ENCODE measurements around the gene IRF2BP1. TPM values are rescaled to one million over a fixed set of nuclear protein-coding genes. Genes with fewer than 3 reads are reported as not detected.

IRF2BP1 gene
- total RNA-seq, 3 donors from 2014 or later, result 19.0 to 33.7 (median 19.8) TPM

- ATAC-seq, result no peak
These were observed 25.3 kb downstream of the IRF2BP1 start for GRCh38 chr19:45860359-45861259.

GRCh38 chr19:45854167-45854778 is 31.7 kb downstream of the IRF2BP1 start:
- no peaks in the 10 kb centered on the region for H3K4me1 ChIP-seq (ENCODE audit: low read depth)
- TF ChIP-seq CTCF (IDR thresholded peaks at IDR 0.05), result no peak
- DNase-seq (peak in 1 of 3 donors; percentile 12), ATAC-seq (no peak)
- no peak overlapping the region for H3K4me3 ChIP-seq
- H3K9me3 ChIP-seq, result no peaks in the 10 kb centered on the region
- H3K36me3 ChIP-seq (ENCODE audit: low read depth), result no peaks in the 10 kb centered on the region
- intact Hi-C loops (cut with DNase I, micrococcal nuclease), result no loop called here

More at GRCh38 chr19:45860359-45861259, 25.3 kb downstream of the IRF2BP1 start:
- peak in 2 of 3 donors; percentile 20 to 22 for DNase-seq
- H3K9me3 ChIP-seq, result no peaks in the 10 kb centered on the region
- intact Hi-C loops (cut with DNase I, micrococcal nuclease), result no loop called here
- TF ChIP-seq CTCF (IDR thresholded peaks at IDR 0.05), result no peak
- H3K4me3 ChIP-seq, result no peak overlapping the region
- H3K36me3 ChIP-seq (ENCODE audit: low read depth), result no peaks in the 10 kb centered on the region
- H3K4me1 ChIP-seq (ENCODE audit: low read depth), result peaks cover 23% of the 10 kb centered on the region

GRCh38 chr19:45852983-45853382 is 33.0 kb downstream of the IRF2BP1 start:
- DNase-seq (peak in 1 of 3 donors; percentile 11), ATAC-seq (no peak)
- no peak overlapping the region for H3K4me3 ChIP-seq
- H3K4me1 ChIP-seq (ENCODE audit: low read depth), result no peaks in the 10 kb centered on the region
- H3K36me3 ChIP-seq (ENCODE audit: low read depth), result no peaks in the 10 kb centered on the region
- no peaks in the 10 kb centered on the region for H3K9me3 ChIP-seq
- no peak for TF ChIP-seq CTCF (IDR thresholded peaks at IDR 0.05)
- intact Hi-C loops (cut with DNase I, micrococcal nuclease), result no loop called here

- no peaks in the 10 kb centered on the region for H3K9me3 ChIP-seq
- H3K4me1 ChIP-seq (ENCODE audit: low read depth), result no peaks in the 10 kb centered on the region
- no peaks in the 10 kb centered on the region for H3K36me3 ChIP-seq (ENCODE audit: low read depth)
- no peak overlapping the region for H3K4me3 ChIP-seq
- no peak for DNase-seq
- intact Hi-C loops (cut with DNase I, micrococcal nuclease), result no loop called here
- ATAC-seq, result no peak
- TF ChIP-seq CTCF (IDR thresholded peaks at IDR 0.05), result no peak
These were observed 33.7 kb downstream of the IRF2BP1 start for GRCh38 chr19:45852145-45852750.

- no peak for TF ChIP-seq CTCF (IDR thresholded peaks at IDR 0.05)
These were observed 37.0 kb downstream of the IRF2BP1 start for GRCh38 chr19:45848922-45849321.

More at GRCh38 chr19:45848922-45849321, 37.0 kb downstream of the IRF2BP1 start:
- Histone ChIP-seq H3K4me3 (no peak overlapping the region), H3K36me3 (ENCODE audit: low read depth) (no peaks in the 10 kb centered on the region), H3K4me1 (ENCODE audit: low read depth) (no peaks in the 10 kb centered on the region), H3K9me3 (no peaks in the 10 kb centered on the region)
- DNase-seq, result no peak
- ATAC-seq, result no peak
- intact Hi-C loops (cut with DNase I, micrococcal nuclease), result no loop called here

Measured in mucosa of descending colon (tissue), 3 donors.